Ascending aorta (tissue), 2 donors: ENCODE data around the gene NSL1. TPM values are rescaled to one million over a fixed set of nuclear protein-coding genes. Genes with fewer than 3 reads are reported as not detected.
"Not testable (repeated sequence)": the region's sequence is repeated elsewhere in the genome, so short reads cannot be mapped to it uniquely, and the experiment has no call there.

Experiments used
- DNase-seq, 2 donors: peaks; one replicate each; pipeline ENCODE4 v3.0.0-alpha.2; 2019; ENCODE audit warnings: low spot score in 2 of 2
- H3K27ac ChIP-seq, 2 donors: fragments of 200-600 bp; sonication (generic); one replicate each; pipeline ENCODE4 v1.5.1; 2016 to 2017; ENCODE audit warnings: mild to moderate bottlenecking in 1 of 2
- H3K27me3 ChIP-seq: fragments of 200-600 bp; sonication (generic); one replicate; pipeline ENCODE4 v1.5.1; 2017
- H3K36me3 ChIP-seq, 2 donors: fragments of 200-600 bp; sonication (generic); one replicate each; pipeline ENCODE4 v1.5.1; 2016
- H3K4me1 ChIP-seq, 2 donors: fragments of 200-600 bp; sonication (generic); one replicate each; pipeline ENCODE4 v1.5.1; 2016 to 2017; ENCODE audit warnings: mild to moderate bottlenecking in 1 of 2
- H3K4me3 ChIP-seq, 2 donors: fragments of 200-600 bp; sonication (generic); one replicate each; pipeline ENCODE4 v1.5.1; 2016 to 2017; ENCODE audit warnings: mild to moderate bottlenecking in 1 of 2
- H3K9me3 ChIP-seq, 2 donors: fragments of 200-600 bp; sonication (generic); one replicate each; pipeline ENCODE4 v1.5.1; 2016
- intact Hi-C: fragments of 100-400 bp; cut with DNase I; formaldehyde crosslinking; loops from one replicate; pipeline ENCODE4 v1.15.1; 2023
- total RNA-seq: library from RNA; depleted of rRNA; stranded (reverse); fragments of >200 nt; gene quantifications from one replicate; pipeline ENCODE4 v1.1.0, GENCODE V29; 2016
- TF ChIP-seq, protein P1 (sequence below), 3 experiments: fragments of 200-600 bp in 2 of 3; fragments of 450-650 bp in 1 of 3; sonication (generic) in 2 of 3; IDR thresholded peaks; one replicate each; pipeline ENCODE4 v1.5.1; 2016 to 2019; ENCODE audit warnings: antibody characterized with exemption in 3 of 3, mild to moderate bottlenecking in 1 of 3, moderate library complexity in 1 of 3

The NSL1 gene
- total RNA-seq, 1 donor from 2014 or later = 69.1 TPM

DNA sequence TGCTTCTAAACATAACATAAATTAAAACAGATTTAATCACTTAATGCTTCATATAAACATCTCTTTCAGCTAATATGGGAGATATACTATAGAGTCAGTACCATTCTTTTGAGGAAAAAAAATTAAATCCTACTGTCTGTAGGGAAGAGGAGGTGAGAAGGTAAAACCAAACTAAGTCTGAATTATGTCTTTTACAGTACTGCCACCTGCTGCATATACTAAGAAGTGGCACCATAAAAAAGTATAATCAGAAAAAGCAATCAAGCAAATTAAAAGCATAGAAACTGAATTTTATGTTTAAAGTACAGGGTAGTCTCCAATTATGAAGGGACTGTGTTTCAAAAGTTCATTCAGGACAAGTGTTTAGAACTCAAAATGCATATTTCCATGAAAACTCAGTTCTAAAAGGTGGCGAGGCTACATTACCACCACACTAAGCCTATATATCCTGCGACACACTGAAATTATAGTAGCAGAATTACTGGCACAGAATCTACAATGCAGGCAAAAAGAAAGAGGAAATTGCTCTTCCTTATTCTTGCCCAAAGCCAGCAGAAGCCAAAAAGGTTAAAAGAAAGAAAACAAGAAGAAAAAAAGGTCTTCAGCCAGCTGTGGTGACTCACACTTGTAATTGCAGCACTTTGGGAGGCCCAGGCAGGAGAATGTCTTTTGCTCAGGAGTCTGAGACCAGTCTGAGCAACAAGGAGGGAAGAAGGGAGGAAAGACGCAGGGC is 9.0 kb downstream of the NSL1 start:
- Histone ChIP-seq H3K4me3 (no peak overlapping the region), H3K9me3 (no peaks in the 10 kb centered on the region), H3K27me3 (no peaks in the 10 kb centered on the region), H3K27ac (no peak overlapping the region), H3K36me3 (peaks cover 20 to 56% of the 10 kb centered on the region in 2 donors), H3K4me1 (no peaks in the 10 kb centered on the region)
- no peak for DNase-seq
- TF ChIP-seq, protein P1, sequence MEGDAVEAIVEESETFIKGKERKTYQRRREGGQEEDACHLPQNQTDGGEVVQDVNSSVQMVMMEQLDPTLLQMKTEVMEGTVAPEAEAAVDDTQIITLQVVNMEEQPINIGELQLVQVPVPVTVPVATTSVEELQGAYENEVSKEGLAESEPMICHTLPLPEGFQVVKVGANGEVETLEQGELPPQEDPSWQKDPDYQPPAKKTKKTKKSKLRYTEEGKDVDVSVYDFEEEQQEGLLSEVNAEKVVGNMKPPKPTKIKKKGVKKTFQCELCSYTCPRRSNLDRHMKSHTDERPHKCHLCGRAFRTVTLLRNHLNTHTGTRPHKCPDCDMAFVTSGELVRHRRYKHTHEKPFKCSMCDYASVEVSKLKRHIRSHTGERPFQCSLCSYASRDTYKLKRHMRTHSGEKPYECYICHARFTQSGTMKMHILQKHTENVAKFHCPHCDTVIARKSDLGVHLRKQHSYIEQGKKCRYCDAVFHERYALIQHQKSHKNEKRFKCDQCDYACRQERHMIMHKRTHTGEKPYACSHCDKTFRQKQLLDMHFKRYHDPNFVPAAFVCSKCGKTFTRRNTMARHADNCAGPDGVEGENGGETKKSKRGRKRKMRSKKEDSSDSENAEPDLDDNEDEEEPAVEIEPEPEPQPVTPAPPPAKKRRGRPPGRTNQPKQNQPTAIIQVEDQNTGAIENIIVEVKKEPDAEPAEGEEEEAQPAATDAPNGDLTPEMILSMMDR (IDR thresholded peaks at IDR 0.05) = peak; percentile 33 to 61 (median 51)
- intact Hi-C loops = loop anchor here (1.0 to 5.0 kb wide), 2 partner anchors 117 to 305 kb away; no protein-coding TSS in a partner anchor

DNA sequence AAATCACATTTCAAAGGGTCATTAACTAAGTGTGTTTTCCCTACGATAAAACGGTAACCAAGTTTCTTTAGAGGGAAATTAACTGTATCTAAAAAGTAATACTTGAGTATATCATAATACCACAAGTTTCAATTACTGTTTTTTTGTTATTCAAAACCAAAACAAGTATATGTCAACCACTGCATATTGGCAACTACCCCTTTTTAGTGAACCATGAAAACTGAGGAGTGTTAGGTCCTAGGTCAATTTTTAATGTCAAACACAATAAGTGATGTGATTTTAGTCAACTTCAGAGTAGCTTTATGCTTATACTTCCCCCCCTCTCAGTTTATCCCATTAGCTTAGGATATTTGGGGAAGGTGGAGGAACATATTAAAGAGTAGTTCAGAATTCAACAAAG is 10.4 kb downstream of the NSL1 start:
- peaks cover 17 to 53% of the 10 kb centered on the region in 2 donors for H3K36me3 ChIP-seq
- intact Hi-C loops = loop anchor here (5.0 kb wide), 1 partner anchor 304 kb away; no protein-coding TSS in a partner anchor

DNA sequence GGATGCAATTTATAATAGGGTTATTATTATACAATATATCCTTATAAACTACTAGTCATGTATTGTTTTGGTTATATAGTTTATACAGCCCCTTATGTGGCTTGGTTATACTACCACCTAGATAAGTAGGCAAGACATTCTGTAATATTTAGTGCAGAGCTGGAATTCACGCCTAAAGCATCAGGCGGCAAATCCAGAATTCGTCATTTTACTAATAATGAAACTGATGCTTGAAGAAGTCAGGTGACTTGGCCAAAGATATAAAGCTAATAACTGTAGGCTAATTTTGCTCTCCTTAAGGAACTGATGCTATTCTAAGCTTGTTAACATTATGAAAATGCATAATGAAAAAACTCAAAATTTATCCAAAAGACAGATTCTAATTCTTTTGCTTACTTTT is 10.8 kb downstream of the NSL1 start:
- no peak overlapping the region for H3K4me3 ChIP-seq
- DNase-seq = no peak
- H3K27me3 ChIP-seq = no peaks in the 10 kb centered on the region
- H3K27ac ChIP-seq = no peak overlapping the region
- H3K4me1 ChIP-seq = no peaks in the 10 kb centered on the region
- peaks cover 17 to 49% of the 10 kb centered on the region in 2 donors for H3K36me3 ChIP-seq
- intact Hi-C loops = loop anchor here (5.0 kb wide), 1 partner anchor 303 kb away; no protein-coding TSS in a partner anchor
- H3K9me3 ChIP-seq = no peaks in the 10 kb centered on the region
- TF ChIP-seq, protein P1 (IDR thresholded peaks at IDR 0.05) = no peak

More for the DNA sequence above, 10.4 kb downstream of the NSL1 start:
- TF ChIP-seq, protein P1 (IDR thresholded peaks at IDR 0.05) = no peak
- Histone ChIP-seq H3K27me3 (no peaks in the 10 kb centered on the region), H3K4me1 (no peaks in the 10 kb centered on the region), H3K4me3 (no peak overlapping the region), H3K9me3 (no peaks in the 10 kb centered on the region), H3K27ac (no peak overlapping the region)
- no peak for DNase-seq

DNA sequence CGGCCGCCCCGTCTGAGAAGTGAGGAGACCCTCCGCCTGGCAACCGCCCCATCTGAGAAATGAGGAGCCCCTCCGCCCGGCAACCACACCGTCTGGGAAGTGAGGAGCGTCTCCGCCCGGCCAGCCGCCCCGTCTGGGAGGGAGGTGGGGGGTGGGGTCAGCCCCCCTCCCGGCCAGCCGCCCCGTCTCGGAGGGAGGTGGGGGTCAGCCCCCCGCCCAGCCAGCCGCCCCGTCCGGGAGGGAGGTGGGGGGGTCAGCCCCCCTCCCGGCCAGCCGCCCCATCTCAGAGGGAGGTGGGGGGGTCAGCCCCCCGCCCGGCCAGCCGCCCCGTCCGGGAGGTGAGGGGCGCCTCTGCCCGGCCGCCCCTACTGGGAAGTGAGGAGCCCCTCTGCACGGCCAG is 12.5 kb downstream of the NSL1 start:
- intact Hi-C loops = not testable (repeated sequence)

DNA sequence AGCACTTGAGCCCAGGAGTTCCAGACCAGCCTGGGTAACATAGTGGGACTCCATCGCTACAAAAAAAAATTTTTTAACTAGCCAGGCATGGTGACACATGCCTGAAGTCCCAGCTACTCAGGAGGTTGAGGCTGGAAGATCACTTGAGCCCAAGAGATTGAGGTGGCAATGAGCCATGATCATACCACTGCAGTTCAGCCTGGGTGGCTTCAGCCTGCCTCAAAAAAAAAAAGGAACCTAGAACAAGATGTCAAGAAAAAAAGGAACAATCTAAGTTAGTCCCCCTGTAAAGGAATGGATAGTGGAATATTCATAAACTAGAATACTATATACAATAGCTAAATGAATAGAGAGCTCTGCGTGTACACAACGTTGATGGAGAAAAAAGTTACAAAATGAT is 14.4 kb downstream of the NSL1 start:
- no peaks in the 10 kb centered on the region for H3K27me3 ChIP-seq
- no peak overlapping the region for H3K4me3 ChIP-seq
- TF ChIP-seq, protein P1 (IDR thresholded peaks at IDR 0.05) = no peak
- H3K9me3 ChIP-seq = no peaks in the 10 kb centered on the region
- no peaks in the 10 kb centered on the region for H3K4me1 ChIP-seq
- intact Hi-C loops = no loop called here
- H3K27ac ChIP-seq = no peak overlapping the region
- peaks cover 9 to 25% of the 10 kb centered on the region in 2 donors for H3K36me3 ChIP-seq
- no peak for DNase-seq

More for the DNA sequence above, 12.5 kb downstream of the NSL1 start:
- DNase-seq, H3K27me3 ChIP-seq, H3K4me1 ChIP-seq, H3K4me3 ChIP-seq, H3K9me3 ChIP-seq, H3K27ac ChIP-seq: not testable (repeated sequence)
- peaks cover 13 to 41% of the 10 kb centered on the region in 2 donors for H3K36me3 ChIP-seq

DNA sequence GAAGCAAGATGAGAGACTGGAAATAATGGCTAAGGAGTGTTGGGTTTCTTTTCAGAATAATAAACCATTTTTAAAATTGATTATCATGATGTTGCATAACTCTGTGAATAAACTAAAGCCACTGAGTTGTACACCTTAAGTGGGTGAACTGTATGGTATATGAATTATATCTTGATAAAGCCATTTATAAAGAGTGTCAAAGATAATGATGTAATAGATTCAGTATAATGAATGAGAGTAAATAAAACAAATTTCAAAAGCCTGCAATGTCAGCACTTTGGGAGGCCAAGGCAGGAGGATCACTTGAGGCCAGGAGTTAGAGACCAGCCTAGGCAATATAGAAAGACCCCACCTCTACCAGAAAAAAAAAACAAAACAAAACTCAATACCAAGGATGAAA is 16.3 kb downstream of the NSL1 start:
- H3K4me1 ChIP-seq = no peaks in the 10 kb centered on the region
- no peak for DNase-seq
- H3K27me3 ChIP-seq = no peaks in the 10 kb centered on the region
- H3K36me3 ChIP-seq = peaks cover 6 to 19% of the 10 kb centered on the region in 2 donors
- peaks cover 0 to 9% of the 10 kb centered on the region in 2 donors for H3K9me3 ChIP-seq
- TF ChIP-seq, protein P1 (IDR thresholded peaks at IDR 0.05) = no peak
- no peak overlapping the region for H3K4me3 ChIP-seq
- intact Hi-C loops = no loop called here
- no peak overlapping the region for H3K27ac ChIP-seq
